Activated CD4-positive, alpha-beta memory T cell treated with anti-CD3 and anti-CD28 coated beads for 36 hours (primary cell): ENCODE data around the gene SLC25A6. TPM values are rescaled to one million over a fixed set of nuclear protein-coding genes. Genes with fewer than 3 reads are reported as not detected.
A peak's percentile ranks its signal among the peaks of the same experiment; 100 is the strongest.
"Not testable (repeated sequence)": the region's sequence is repeated elsewhere in the genome, so short reads cannot be mapped to it uniquely, and the experiment has no call there.

Experiments used
- CTCF ChIA-PET: fragments of 350-600 bp; sonication (Branson Sonifier 250); formaldehyde crosslinking; loops from one replicate; lab custom pipeline; 2021; ENCODE audit warnings: antibody characterized with exemption, inconsistent platforms; lab: Charles Lee
- POLR2A ChIA-PET: fragments of 350-600 bp; sonication (Branson Sonifier 250); formaldehyde crosslinking; loops from one replicate; lab custom pipeline; 2021; ENCODE audit warnings: antibody characterized with exemption; lab: Charles Lee
- DNase-seq: peaks from one replicate; pipeline ENCODE4 v3.0.0-alpha.2; 2020
- H3K27ac Mint-ChIP-seq: one replicate; pipeline ENCODE4 v1.8.0; 2021; ENCODE audit warnings: mixed read lengths
- H3K27me3 Mint-ChIP-seq: one replicate; pipeline ENCODE4 v1.8.0; 2021; ENCODE audit warnings: mixed read lengths
- H3K36me3 Mint-ChIP-seq: one replicate; pipeline ENCODE4 v1.8.0; 2021; ENCODE audit warnings: mixed read lengths
- H3K4me1 Mint-ChIP-seq: one replicate; pipeline ENCODE4 v1.8.0; 2021; ENCODE audit warnings: low read depth, mixed read lengths
- H3K4me3 Mint-ChIP-seq: one replicate; pipeline ENCODE4 v1.8.0; 2021; ENCODE audit warnings: mild to moderate bottlenecking, mixed read lengths
- H3K9me3 Mint-ChIP-seq: one replicate; pipeline ENCODE4 v1.8.0; 2021; ENCODE audit warnings: mixed read lengths
- intact Hi-C: fragments of 100-400 bp; cut with micrococcal nuclease; formaldehyde crosslinking; loops from one replicate; pipeline ENCODE4 v1.15.1; 2023
- total RNA-seq, 2 experiments: library from RNA; stranded (reverse); gene quantifications; one replicate each; pipeline ENCODE4 v1.2.3, GENCODE V29; 2021

SLC25A6 gene
- total RNA-seq, 2 experiments from 2014 or later: 399 to 407 TPM

DNA sequence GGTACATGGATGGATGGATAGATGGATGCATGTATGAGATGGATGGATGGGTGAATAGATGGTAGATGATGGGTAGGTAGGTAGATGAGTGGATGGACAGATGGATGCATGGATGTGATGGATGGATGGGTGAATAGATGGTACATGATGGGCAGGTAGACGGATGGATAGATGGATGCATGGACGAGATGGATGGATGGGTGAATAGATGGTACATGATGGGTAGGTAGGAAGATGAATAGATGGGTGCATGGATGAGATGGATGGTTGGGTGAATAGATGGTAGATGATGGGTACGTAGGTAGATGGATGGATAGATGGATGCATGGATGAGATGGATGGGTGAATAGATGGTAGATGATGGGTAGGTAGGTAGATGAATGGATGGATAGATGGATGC is 12.0 kb upstream of the SLC25A6 start:
- CTCF ChIA-PET, POLR2A ChIA-PET, H3K27ac Mint-ChIP-seq, H3K27me3 Mint-ChIP-seq, H3K4me1 Mint-ChIP-seq, H3K36me3 Mint-ChIP-seq, H3K4me3 Mint-ChIP-seq, H3K9me3 Mint-ChIP-seq, DNase-seq, intact Hi-C loops: not testable (repeated sequence)

DNA sequence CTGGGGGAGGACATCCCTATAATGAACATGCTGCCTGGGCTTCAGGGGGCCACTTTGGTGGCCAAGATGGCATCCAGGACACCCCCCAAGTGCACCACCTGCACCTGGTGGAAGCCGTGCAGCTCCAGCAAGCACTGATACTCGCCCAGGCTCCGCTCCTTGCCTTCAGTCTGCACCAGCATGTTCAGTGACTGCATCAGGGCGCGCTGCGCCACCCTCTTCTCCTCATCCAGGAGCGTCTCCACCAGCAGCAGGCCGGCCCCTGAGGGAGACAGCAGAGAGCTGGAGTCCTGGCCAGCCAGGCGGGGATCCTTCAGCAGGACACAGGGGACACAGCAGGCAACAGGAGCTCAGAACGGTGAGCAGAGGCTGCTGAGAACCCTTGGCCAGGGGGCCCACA is 11.3 kb upstream of the SLC25A6 start:
- Mint-ChIP-seq H3K9me3 (no peaks in the 10 kb centered on the region), H3K4me1 (no peaks in the 10 kb centered on the region), H3K36me3 (peaks cover 8% of the 10 kb centered on the region), H3K27me3 (no peaks in the 10 kb centered on the region), H3K4me3 (no peak overlapping the region), H3K27ac (no peak overlapping the region)
- POLR2A ChIA-PET: no interaction called here
- CTCF ChIA-PET: no interaction called here
- no peak for DNase-seq
- intact Hi-C loops: no loop called here

DNA sequence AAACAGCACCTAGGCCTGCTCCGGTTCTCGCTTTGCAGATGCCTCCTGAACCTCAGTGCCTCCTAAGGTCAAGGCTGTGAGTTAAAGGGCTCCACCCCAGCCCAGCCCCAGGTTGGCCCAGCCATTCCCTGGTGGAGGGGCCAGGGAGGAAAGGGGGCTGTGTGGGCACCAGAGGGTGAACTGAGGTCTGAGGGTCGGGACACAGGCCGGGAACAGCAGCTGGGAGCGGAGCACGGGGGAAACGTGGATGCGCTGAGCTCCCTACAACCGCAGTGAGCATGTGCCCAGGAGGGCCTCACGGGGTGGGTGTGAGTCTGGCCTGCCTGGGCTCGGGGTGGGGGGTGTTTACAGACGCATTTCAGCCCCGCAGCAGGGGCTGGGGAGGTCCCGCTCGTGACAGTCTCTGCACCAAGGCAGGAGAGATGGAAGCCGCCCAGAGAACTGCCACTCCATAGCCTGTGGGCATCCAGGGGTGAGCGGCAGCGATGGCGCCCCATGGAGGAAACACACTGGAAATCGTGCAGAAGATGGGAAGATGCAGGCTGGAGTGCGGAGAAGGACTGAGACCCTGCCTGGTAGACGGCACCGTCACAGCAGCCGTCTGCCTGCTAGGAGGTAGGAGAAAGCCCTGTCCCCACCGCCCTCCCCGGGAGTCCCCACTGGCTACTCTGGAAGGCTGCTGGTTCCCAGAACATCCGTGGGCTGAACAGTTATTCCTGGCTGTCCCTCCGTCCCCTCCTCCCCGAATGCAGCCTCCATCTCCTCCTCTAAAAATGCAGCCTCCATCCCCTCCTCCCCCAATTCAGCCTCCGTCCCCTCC is 9.9 kb upstream of the SLC25A6 start:
- no peaks in the 10 kb centered on the region for H3K9me3 Mint-ChIP-seq
- ChIA-PET POLR2A (no interaction called here), CTCF (no interaction called here)
- intact Hi-C loops: no loop called here
- H3K27me3 Mint-ChIP-seq: no peaks in the 10 kb centered on the region
- H3K36me3 Mint-ChIP-seq: peaks cover 8% of the 10 kb centered on the region
- no peak overlapping the region for H3K27ac Mint-ChIP-seq
- H3K4me1 Mint-ChIP-seq: no peaks in the 10 kb centered on the region
- H3K4me3 Mint-ChIP-seq: no peak overlapping the region
- no peak for DNase-seq

DNA sequence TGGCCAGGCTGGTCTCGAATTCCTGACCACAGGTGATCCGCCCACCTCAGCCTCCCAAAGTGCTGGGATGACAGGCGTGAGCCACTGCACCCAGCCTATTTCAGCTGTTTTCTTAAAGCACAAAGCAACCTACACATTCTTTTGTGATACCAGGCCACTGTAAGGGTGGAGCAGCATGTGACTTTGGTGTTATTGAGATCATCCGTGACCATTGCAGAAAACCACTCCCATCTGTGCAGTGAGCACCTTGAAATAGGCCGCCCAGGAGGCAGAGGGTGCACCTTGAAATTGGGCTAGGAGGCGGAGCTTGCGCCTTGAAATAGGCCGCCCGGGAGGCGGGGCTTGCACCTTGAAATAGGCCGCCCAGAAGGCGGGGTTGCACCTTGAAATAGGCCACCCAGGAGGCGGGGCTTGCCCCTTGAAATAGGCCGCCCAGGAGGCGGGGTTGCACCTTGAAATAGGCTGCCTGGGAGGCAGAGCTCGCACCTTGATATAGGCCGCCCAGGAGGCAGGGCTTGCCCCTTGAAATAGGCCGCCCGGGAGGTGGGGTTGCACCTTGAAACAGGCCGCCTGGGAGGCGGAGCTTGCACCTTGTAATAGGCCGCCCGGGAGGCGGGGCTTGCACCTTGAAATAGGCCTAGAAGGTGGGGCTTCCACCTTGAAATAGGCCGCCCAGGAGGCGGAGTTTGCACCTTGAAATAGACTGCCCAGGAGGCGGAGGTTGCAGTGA is 9.0 kb upstream of the SLC25A6 start:
- CTCF ChIA-PET: no interaction called here
- DNase-seq: no peak
- H3K9me3 Mint-ChIP-seq: no peaks in the 10 kb centered on the region
- peaks cover 4% of the 10 kb centered on the region for H3K4me1 Mint-ChIP-seq
- intact Hi-C loops: no loop called here
- H3K4me3 Mint-ChIP-seq: no peak overlapping the region
- peaks cover 13% of the 10 kb centered on the region for H3K36me3 Mint-ChIP-seq
- H3K27me3 Mint-ChIP-seq: no peaks in the 10 kb centered on the region
- POLR2A ChIA-PET: no interaction called here
- no peak overlapping the region for H3K27ac Mint-ChIP-seq

DNA sequence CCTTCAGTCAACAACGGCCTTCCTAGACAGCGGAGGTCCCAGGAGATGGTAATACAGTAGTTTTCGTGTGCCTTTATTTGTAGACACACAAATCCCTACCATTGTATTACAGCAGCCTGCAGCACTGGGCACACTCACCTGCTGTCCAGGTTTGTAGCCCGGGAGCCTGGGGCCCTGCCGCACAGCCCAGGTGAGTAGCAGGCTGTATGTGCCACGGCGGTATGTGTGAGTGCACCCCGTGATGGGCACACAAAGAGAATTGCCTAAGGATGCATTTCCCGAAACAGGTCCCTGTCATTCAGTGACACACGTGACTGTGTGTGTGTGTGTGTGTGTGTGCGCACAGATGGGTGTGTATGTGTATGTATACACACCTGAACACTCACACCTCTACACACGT is 8.1 kb upstream of the SLC25A6 start:
- H3K27ac Mint-ChIP-seq: no peak overlapping the region
- H3K36me3 Mint-ChIP-seq: peaks cover 20% of the 10 kb centered on the region
- no peaks in the 10 kb centered on the region for H3K27me3 Mint-ChIP-seq
- ChIA-PET POLR2A (no interaction called here), CTCF (no interaction called here)
- H3K4me3 Mint-ChIP-seq: no peak overlapping the region
- intact Hi-C loops: no loop called here
- H3K4me1 Mint-ChIP-seq: peaks cover 13% of the 10 kb centered on the region
- DNase-seq: no peak
- no peaks in the 10 kb centered on the region for H3K9me3 Mint-ChIP-seq

DNA sequence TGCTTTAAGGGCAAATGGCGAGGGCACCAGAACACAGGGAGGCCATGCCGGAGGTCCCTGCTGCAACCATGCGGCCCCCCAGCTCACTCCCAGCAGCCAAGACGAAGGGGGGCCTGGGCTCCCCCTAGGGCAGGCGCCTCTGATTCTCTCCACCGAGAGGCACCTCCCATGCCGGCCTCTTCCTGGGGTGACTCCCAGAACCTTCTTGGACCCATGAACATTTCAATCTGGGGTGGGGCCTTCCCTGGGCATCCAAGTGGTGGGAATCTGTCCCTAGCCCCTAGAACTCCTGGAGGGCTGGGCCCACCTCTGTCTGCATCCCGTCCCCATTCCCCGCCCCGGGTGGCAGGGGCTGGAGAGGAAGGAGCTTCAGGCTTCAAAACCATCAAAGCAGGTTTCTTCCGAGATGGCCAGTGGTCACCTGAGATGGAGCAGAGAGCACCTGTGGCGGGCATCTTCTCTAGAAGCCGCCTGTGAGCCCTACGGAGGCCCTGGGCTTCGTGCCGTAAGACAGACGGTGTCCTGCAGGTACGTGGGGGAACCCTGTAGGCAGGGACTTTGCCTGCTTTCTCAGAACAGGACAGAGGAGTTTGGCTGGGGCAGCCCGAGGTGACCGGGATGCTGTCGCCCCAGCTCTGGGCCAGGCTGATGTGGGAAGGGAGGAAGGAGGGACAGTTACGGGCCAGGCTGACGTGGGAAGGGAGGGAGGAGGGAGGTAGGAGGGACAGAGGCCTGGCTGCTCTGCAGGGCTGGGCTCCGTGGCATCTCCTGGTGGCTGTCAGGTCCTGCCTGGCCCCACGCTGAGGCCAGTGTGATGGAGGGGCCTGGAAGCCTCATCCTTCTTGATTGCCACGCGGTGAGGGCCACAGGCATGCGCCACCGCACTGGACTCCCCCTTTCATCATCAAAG is 6.8 kb upstream of the SLC25A6 start:
- peaks cover 22% of the 10 kb centered on the region for H3K36me3 Mint-ChIP-seq
- H3K9me3 Mint-ChIP-seq: no peaks in the 10 kb centered on the region
- CTCF ChIA-PET: no interaction called here
- peaks cover 22% of the 10 kb centered on the region for H3K4me1 Mint-ChIP-seq
- intact Hi-C loops: loop anchor here (10.0 kb wide), 1 partner anchor 1014 kb away; the partner anchor contains the start of gene PPP2R3B
- no peak overlapping the region for H3K27ac Mint-ChIP-seq
- no peak overlapping the region for H3K4me3 Mint-ChIP-seq
- H3K27me3 Mint-ChIP-seq: no peaks in the 10 kb centered on the region
- POLR2A ChIA-PET: no interaction called here
- no peak for DNase-seq

DNA sequence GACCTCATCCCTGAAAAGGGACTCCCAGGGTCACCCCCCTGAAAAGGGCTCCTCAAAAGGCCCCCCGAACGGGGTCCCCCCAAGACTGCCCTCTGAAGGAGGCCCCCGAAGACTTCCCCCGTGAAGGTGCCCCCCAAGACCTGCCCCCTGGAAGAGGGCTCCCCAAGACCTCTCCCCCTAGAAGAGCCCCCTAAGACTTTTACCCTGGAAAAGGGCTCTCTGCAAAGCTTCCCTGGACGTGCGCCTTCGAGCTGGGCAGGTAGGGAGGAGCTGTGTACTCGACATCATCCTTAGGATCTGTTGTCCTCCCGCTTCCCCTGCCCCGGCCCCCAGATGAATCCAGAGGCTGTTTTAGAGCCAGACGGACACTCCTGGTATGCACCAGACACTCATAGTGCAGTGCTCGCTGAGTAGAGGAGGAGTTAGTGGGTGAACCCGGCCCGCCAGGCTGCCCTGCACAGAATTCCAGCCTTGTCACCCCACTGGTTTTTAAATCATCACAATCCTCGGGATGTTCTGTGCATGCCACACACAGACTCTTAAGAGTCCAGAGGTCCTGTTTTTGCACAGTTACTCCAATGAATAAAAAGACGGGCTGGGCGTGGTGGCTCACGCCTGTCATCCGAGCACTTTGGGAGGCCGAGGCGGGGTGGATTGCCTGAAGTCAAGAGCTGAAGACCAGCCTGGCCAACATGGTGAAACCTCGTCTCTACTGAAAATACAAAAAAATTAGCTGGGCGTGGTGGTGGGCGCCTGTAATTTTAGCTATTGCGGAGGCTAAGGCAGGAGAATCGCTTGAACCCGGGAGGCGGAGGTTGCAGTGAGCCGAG is 5.7 kb upstream of the SLC25A6 start:
- CTCF ChIA-PET: no interaction called here
- Mint-ChIP-seq H3K9me3 (no peaks in the 10 kb centered on the region), H3K4me1 (peaks cover 24% of the 10 kb centered on the region), H3K27ac (no peak overlapping the region), H3K36me3 (peaks cover 22% of the 10 kb centered on the region), H3K27me3 (no peaks in the 10 kb centered on the region), H3K4me3 (no peak overlapping the region)
- POLR2A ChIA-PET: no interaction called here
- intact Hi-C loops: loop anchor here (10.0 kb wide), 1 partner anchor 1013 kb away; the partner anchor contains the start of gene PPP2R3B
- DNase-seq: no peak

DNA sequence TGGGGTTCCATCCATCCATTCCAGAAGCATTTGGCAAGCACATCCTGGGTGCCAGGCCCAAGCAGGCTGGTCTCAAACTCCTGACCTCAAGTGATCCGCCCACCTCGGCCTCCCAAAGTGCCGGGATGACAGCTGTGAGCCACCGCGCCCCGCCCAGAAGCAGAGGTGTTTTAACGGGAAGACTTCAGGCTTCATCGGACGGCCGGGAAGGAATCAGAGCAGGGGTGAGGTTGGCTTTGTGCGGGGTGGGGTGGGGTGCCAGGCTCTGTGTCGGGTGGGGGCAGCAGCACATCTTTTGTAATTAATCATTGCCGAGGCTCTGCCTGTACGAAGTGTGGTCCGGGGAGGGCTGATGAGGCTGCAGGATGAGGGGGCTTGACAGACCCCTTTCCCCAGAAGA is 5.1 kb upstream of the SLC25A6 start:
- no peak for DNase-seq
- peaks cover 22% of the 10 kb centered on the region for H3K36me3 Mint-ChIP-seq
- no peak overlapping the region for H3K27ac Mint-ChIP-seq
- ChIA-PET POLR2A (no interaction called here), CTCF (no interaction called here)
- H3K4me1 Mint-ChIP-seq: peaks cover 24% of the 10 kb centered on the region
- intact Hi-C loops: loop anchor here (10.0 kb wide), 1 partner anchor 1012 kb away; the partner anchor contains the start of gene PPP2R3B
- no peak overlapping the region for H3K4me3 Mint-ChIP-seq
- H3K9me3 Mint-ChIP-seq: no peaks in the 10 kb centered on the region
- H3K27me3 Mint-ChIP-seq: no peaks in the 10 kb centered on the region

DNA sequence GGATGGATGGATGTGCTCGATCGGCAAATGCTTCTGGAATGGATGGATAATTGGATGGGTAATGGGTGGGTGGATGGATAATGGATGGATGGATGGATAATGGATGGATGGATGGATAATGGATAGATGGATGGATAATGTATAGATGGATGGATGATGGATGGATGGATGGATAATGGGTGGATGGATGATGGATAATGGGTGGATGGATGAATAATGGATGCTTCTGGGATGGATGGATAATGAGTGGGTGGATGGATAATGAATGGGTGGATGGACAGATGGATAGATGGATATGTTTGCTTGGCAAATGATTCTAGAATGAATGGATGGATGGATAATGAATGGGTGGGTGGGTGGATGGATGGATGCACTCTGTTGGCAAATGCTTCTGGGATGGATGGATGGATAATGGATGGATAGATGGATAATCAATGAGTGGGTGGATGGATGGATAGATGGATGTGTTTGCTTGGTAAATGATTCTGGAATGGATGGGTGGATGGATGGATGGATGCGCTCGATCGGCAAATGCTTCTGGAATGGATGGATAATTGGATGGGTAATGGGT is 3.8 kb upstream of the SLC25A6 start:
- CTCF ChIA-PET: no interaction called here
- no peak overlapping the region for H3K27ac Mint-ChIP-seq
- H3K27me3 Mint-ChIP-seq: no peaks in the 10 kb centered on the region
- H3K9me3 Mint-ChIP-seq: no peaks in the 10 kb centered on the region
- H3K4me1 Mint-ChIP-seq: peaks cover 30% of the 10 kb centered on the region
- no peak overlapping the region for H3K4me3 Mint-ChIP-seq
- POLR2A ChIA-PET: no interaction called here
- intact Hi-C loops: loop anchor here (10.0 kb wide), 1 partner anchor 1011 kb away; the partner anchor contains the start of gene PPP2R3B
- no peak for DNase-seq
- peaks cover 28% of the 10 kb centered on the region for H3K36me3 Mint-ChIP-seq

DNA sequence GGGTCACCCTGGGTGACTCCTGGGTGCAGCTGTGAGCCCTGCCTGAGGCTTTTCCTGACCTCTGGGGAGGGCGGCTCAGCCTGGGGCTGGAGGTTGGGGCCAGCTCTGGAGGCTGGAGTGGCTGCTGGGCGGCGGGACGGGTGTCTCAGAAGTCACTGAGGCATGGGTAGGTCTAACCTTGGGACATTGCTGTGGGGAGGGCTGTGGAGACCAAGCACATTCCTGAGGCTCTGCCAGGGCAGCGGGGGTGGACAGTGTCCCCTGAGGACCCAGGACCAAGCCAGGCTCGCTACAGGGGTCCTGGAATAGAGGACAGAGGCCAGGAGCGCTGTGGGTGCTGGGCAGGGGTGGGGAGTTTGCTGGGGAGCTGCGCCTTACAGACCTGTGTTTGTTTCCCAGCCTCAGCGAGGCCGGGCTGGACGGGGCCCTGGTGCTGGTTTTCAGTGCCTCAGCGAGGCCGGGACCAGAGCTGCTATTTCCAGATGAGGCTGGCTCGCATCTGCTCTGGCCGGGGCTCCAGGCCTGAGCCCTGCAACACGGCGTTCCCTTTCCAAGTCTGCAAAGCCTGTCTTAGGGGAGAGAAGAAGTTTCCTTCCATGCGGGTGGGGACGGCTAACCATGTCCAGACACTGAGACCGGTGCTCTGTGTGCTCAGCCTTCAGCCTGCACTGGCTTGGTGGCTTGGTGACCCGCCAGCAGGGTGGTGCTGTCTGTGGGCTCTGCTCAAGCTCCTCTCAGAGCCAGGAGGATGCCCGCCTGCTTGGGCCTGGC is 3.0 kb upstream of the SLC25A6 start:
- Mint-ChIP-seq H3K4me3 (peak overlapping the region; percentile 4), H3K9me3 (no peaks in the 10 kb centered on the region), H3K27ac (peak overlapping the region; percentile 3), H3K27me3 (no peaks in the 10 kb centered on the region), H3K4me1 (peaks cover 34% of the 10 kb centered on the region), H3K36me3 (peaks cover 33% of the 10 kb centered on the region)
- intact Hi-C loops: loop anchor here (5.0 to 10.0 kb wide), 4 partner anchors 142 to 1297 kb away; partner anchors contain the start of genes CD99, P2RY8 and PPP2R3B
- CTCF ChIA-PET: no interaction called here
- DNase-seq: no peak
- POLR2A ChIA-PET: no interaction called here
